CD4-positive, alpha-beta T cell treated with Interleukin-12 subunit alpha and Interleukin-12 subunit beta, for 1 hour (primary cell): ENCODE results near the gene OR7D2.

Source experiments
- DNase-seq: peaks from one replicate; pipeline ENCODE4 v3.0.0-alpha.2; 2020

OR7D2 gene

DNA sequence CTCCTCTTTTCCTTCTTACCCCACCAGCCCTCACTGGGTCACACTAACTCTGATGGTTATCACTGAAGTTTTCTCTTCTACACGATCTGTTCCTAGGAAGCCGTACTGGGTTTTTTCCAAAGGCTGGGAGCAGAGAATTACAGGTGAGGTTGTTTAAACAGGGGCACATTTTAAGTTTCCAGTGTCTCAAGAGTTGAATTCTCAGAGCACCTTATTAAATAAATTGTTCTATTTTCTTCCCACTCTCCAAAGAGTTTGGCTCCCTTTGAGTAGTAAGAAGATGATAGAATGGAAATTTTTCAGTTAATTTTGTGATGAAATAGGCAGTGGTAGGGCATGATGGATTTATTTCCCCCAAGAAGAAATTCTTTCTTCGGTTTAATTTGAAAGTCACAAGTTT, 40.7 kb downstream of the OR7D2 start, which contains the start of gene OR7D4:
TSS of gene OR7D4 (minus strand) at position 101 of the 400 bp plus-strand sequence. CDS start 4,752 bp downstream, outside the sequence.
- DNase-seq, result no peak
